Natural killer cell (primary cell): ENCODE measurements around the gene ALOX15B. TPM values are rescaled to one million over a fixed set of nuclear protein-coding genes. Genes with fewer than 3 reads are reported as not detected.
A peak's percentile ranks its signal among the peaks of the same experiment; 100 is the strongest.

Source experiments
- ATAC-seq, 3 donors: fragments of 150-1000 bp in 2 of 3; fragments of 200-7000 bp in 1 of 3; cut with Tn5 transposase; 1 replicate in 1 of 3; 2 replicates in 2 of 3; pipeline ENCODE4 v1.10.0; 2021; ENCODE audit warnings: mild to moderate bottlenecking in 2 of 3, moderate library complexity in 2 of 3
- DNase-seq, 2 donors: peaks; one replicate each; pipeline versions ENCODE4 v3.0.0 to v3.0.0-alpha.2; 2013 to 2021; ENCODE audit warnings: mixed read lengths in 1 of 2
- H3K27ac ChIP-seq: one replicate; pipeline ENCODE4 v1.5.1; 2013; ENCODE audit warnings: mild to moderate bottlenecking, low read length
- H3K27me3 ChIP-seq: one replicate; pipeline ENCODE4 v1.6.1; 2013; ENCODE audit warnings: low read length; ENCODE audit not compliant: control insufficient read depth, insufficient read depth
- H3K36me3 ChIP-seq: one replicate; pipeline ENCODE4 v1.6.1; 2013; ENCODE audit warnings: low read length; ENCODE audit not compliant: control insufficient read depth, insufficient read depth
- H3K4me1 ChIP-seq: one replicate; pipeline ENCODE4 v1.6.1; 2013; ENCODE audit warnings: low read length; ENCODE audit not compliant: control insufficient read depth, insufficient read depth
- H3K4me3 ChIP-seq: one replicate; pipeline ENCODE4 v1.5.1; 2013; ENCODE audit warnings: low read length
- H3K9me3 ChIP-seq: one replicate; pipeline ENCODE4 v1.6.1; 2013; ENCODE audit warnings: low read length; ENCODE audit not compliant: control insufficient read depth, insufficient read depth
- H3K27ac Mint-ChIP-seq, 2 donors: one replicate each; pipeline ENCODE4 v1.8.0; 2022; ENCODE audit warnings: mild to moderate bottlenecking in 2 of 2, mixed read lengths in 2 of 2, moderate library complexity in 1 of 2
- H3K27me3 Mint-ChIP-seq, 2 donors: one replicate each; pipeline ENCODE4 v1.8.0; 2022; ENCODE audit warnings: low read depth in 2 of 2, mixed read lengths in 2 of 2
- H3K36me3 Mint-ChIP-seq: one replicate; pipeline ENCODE4 v1.8.0; 2022; ENCODE audit warnings: mixed read lengths
- H3K4me1 Mint-ChIP-seq, 2 donors: one replicate each; pipeline ENCODE4 v1.8.0; 2022; ENCODE audit warnings: mixed read lengths in 2 of 2
- H3K4me3 Mint-ChIP-seq: one replicate; pipeline ENCODE4 v1.8.0; 2022; ENCODE audit warnings: mild to moderate bottlenecking, moderate library complexity, mixed read lengths
- H3K9me3 Mint-ChIP-seq, 2 donors: one replicate each; pipeline ENCODE4 v1.8.0; 2022; ENCODE audit warnings: mixed read lengths in 2 of 2
- CTCF ChIP-seq: fragments of 200-600 bp; IDR thresholded peaks from one replicate; pipeline ENCODE4 v1.8.0; 2022; ENCODE audit warnings: antibody characterized with exemption
- WGBS: methylation state at CpG from one replicate; pipeline ENCODE4 v1.1.7; 2013; ENCODE audit warnings: missing lambda C conversion rate; ENCODE audit not compliant: insufficient coverage; 5-methylcytosine and 5-hydroxymethylcytosine counted together
- intact Hi-C: fragments of 100-400 bp; cut with micrococcal nuclease; formaldehyde crosslinking; loops from one replicate; pipeline ENCODE4 v1.14.2; 2022
- total RNA-seq, 4 donors: library from RNA; stranded (reverse); fragments of 120-200 nt in 1 of 4; gene quantifications; one replicate each; pipeline versions ENCODE4 v1.2.3 to v1.2.4, GENCODE V29; 2013 to 2022

Gene ALOX15B
- total RNA-seq, 3 donors from 2014 or later (not counting 1 experiment from before 2014, with no cell fraction given) = not detected

- H3K36me3 ChIP-seq = no peaks in the 10 kb centered on the region
- Mint-ChIP-seq H3K36me3 (no peaks in the 10 kb centered on the region), H3K4me1 (peaks cover 7 to 12% of the 10 kb centered on the region in 2 donors), H3K9me3 (no peaks in the 10 kb centered on the region), H3K27ac (no peak within 1 kb of the TSS), H3K4me3 (peak within 1 kb of the TSS; percentile 61), H3K27me3 (peaks cover 46 to 51% of the 10 kb centered on the region in 2 donors)
- DNase-seq = no peak
- H3K9me3 ChIP-seq = no peaks in the 10 kb centered on the region
- peaks cover 12% of the 10 kb centered on the region for H3K4me1 ChIP-seq
- no peak for TF ChIP-seq CTCF
- H3K27ac ChIP-seq = no peak within 1 kb of the TSS
- intact Hi-C loops = no loop called here
- peak in 1 of 3 donors; percentile 46 for ATAC-seq
- peaks cover 14% of the 10 kb centered on the region for H3K27me3 ChIP-seq
- H3K4me3 ChIP-seq = peak within 1 kb of the TSS; percentile 5
- WGBS = 3% methylated on average over 17 of the region's 18 CpGs
Measured at GRCh38 chr17:8001976-8002720, 36.7 kb upstream of the ALOX15B start, which contains the start of gene GUCY2D. GUCY2D (plus strand) TSS chr17:8002615; CDS start chr17:8003048, 433 bp downstream.

DNA sequence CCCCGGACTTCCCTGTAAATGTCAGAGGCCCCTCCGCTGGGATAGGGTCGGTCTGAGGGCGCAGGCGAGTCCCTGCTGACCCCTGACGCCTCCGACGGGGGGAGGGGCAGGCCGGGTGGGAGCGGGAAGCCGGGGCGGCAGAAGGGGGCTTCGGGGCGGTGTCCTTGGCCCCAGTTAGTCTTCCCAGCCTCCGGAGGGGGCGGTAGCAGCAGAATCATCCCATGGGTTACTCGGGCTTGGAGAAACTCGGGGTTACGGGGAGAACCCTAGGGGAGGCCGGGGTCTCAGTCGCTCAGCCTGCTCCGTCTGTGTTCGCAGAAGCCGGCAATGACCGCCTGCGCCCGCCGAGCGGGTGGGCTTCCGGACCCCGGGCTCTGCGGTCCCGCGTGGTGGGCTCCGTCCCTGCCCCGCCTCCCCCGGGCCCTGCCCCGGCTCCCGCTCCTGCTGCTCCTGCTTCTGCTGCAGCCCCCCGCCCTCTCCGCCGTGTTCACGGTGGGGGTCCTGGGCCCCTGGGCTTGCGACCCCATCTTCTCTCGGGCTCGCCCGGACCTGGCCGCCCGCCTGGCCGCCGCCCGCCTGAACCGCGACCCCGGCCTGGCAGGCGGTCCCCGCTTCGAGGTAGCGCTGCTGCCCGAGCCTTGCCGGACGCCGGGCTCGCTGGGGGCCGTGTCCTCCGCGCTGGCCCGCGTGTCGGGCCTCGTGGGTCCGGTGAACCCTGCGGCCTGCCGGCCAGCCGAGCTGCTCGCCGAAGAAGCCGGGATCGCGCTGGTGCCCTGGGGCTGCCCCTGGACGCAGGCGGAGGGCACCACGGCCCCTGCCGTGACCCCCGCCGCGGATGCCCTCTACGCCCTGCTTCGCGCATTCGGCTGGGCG is 35.9 kb upstream of the ALOX15B start:
- DNase-seq (no peak), ATAC-seq (no peak)
- H3K27me3 Mint-ChIP-seq = peaks cover 49 to 53% of the 10 kb centered on the region in 2 donors
- H3K9me3 Mint-ChIP-seq = no peaks in the 10 kb centered on the region
- TF ChIP-seq CTCF = no peak
- H3K9me3 ChIP-seq = no peaks in the 10 kb centered on the region
- no peak overlapping the region for H3K27ac Mint-ChIP-seq
- intact Hi-C loops = no loop called here
- peaks cover 12% of the 10 kb centered on the region for H3K4me1 ChIP-seq
- H3K4me1 Mint-ChIP-seq = peaks cover 7 to 10% of the 10 kb centered on the region in 2 donors
- H3K4me3 ChIP-seq = peak overlapping the region; percentile 5
- H3K36me3 Mint-ChIP-seq = no peaks in the 10 kb centered on the region
- H3K27me3 ChIP-seq = peaks cover 14% of the 10 kb centered on the region
- H3K27ac ChIP-seq = no peak overlapping the region
- WGBS = 39% methylated on average over 92 of the region's 92 CpGs
- H3K36me3 ChIP-seq = no peaks in the 10 kb centered on the region
- no peak overlapping the region for H3K4me3 Mint-ChIP-seq

DNA sequence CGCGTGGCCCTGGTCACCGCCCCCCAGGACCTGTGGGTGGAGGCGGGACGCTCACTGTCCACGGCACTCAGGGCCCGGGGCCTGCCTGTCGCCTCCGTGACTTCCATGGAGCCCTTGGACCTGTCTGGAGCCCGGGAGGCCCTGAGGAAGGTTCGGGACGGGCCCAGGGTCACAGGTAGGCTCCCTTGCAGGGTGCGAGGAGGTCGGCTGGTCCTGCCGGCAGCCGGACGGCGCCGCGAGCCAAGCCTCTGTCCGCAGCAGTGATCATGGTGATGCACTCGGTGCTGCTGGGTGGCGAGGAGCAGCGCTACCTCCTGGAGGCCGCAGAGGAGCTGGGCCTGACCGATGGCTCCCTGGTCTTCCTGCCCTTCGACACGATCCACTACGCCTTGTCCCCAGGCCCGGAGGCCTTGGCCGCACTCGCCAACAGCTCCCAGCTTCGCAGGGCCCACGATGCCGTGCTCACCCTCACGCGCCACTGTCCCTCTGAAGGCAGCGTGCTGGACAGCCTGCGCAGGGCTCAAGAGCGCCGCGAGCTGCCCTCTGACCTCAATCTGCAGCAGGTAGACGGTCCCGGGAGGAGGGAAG is 35.2 kb upstream of the ALOX15B start:
- Mint-ChIP-seq H3K4me3 (no peak overlapping the region), H3K9me3 (no peaks in the 10 kb centered on the region), H3K27ac (no peak overlapping the region), H3K4me1 (peaks cover 7 to 10% of the 10 kb centered on the region in 2 donors), H3K36me3 (no peaks in the 10 kb centered on the region), H3K27me3 (peaks cover 49% of the 10 kb centered on the region in 2 donors)
- Histone ChIP-seq H3K4me1 (peaks cover 12% of the 10 kb centered on the region), H3K27me3 (peaks cover 11% of the 10 kb centered on the region), H3K27ac (no peak overlapping the region), H3K9me3 (no peaks in the 10 kb centered on the region), H3K36me3 (no peaks in the 10 kb centered on the region), H3K4me3 (no peak overlapping the region)
- DNase-seq (no peak), ATAC-seq (no peak)
- WGBS = 94% methylated on average over 44 of the region's 44 CpGs
- TF ChIP-seq CTCF = no peak
- intact Hi-C loops = no loop called here
